T-helper 1 cell treated with Interleukin-12 subunit alpha and Interleukin-12 subunit beta and Interleukin-4 antibody, amounts not matched to agents 30 μg/mL and 1 μg/mL, for 36 hours (primary cell): ENCODE measurements around the gene AP1M2.

Experiments
- H3K27ac Mint-ChIP-seq: one replicate; pipeline ENCODE4 v1.8.0; 2021; ENCODE audit warnings: mild to moderate bottlenecking, mixed read lengths
- H3K27me3 Mint-ChIP-seq: one replicate; pipeline ENCODE4 v1.8.0; 2021; ENCODE audit warnings: low read depth, mixed read lengths
- H3K36me3 Mint-ChIP-seq: one replicate; pipeline ENCODE4 v1.8.0; 2021; ENCODE audit warnings: low read depth, mixed read lengths
- H3K4me1 Mint-ChIP-seq: one replicate; pipeline ENCODE4 v1.8.0; 2021; ENCODE audit warnings: low read depth, mixed read lengths
- H3K4me3 Mint-ChIP-seq: one replicate; pipeline ENCODE4 v1.8.0; 2021; ENCODE audit warnings: mild to moderate bottlenecking, moderate library complexity, mixed read lengths
- H3K9me3 Mint-ChIP-seq: one replicate; pipeline ENCODE4 v1.8.0; 2021; ENCODE audit warnings: mixed read lengths

The AP1M2 gene

DNA sequence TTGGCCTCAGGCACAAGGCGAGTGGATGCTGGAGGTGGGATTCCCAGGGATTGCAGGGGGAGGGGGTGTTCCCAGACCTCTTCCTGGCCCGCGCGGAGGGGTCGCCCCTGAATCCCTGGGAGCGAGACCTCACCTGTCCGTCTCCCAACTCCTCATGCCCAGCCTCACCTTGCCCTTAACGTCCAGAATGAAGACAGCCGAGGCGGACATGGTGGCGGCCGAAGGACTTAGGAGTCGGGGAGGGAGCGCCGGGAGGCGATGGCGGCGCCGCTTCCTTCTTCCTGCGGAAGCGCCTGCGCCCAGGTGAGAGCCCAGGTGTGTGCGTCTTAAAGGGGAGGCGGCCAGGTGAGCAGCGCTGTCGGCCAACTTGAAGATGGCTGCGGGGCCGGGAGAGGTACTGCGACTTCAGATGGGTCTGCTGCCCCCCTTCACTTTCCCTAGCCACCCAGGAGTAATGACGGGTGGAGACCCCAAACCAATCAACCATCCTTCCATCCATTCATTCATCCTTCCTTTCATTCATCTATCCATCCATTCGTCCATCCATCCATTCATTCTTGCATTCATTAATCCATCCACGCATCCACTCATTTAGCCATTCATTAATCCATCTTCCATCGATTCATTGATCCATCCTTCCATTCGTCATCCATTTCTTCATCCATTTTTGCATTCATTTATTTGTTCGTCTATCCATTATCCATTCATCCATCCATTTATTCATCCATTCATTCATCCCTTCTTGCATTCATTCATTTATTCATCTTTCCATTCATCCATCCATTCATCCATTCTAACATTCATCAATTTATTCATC is at the start of gene AP1M2:
Gene AP1M2, minus strand, starts transcription at position 291 of the 817 bp plus-strand sequence. Its CDS starts 81 bp downstream, at position 210.
- Mint-ChIP-seq H3K9me3 (no peaks in the 10 kb centered on the region), H3K4me3 (no peak within 1 kb of the TSS), H3K27ac (no peak within 1 kb of the TSS), H3K36me3 (peaks cover 4% of the 10 kb centered on the region), H3K27me3 (peaks cover 17% of the 10 kb centered on the region), H3K4me1 (peaks cover 10% of the 10 kb centered on the region)

GRCh38 chr19:10636304-10636972 is 49.3 kb upstream of the AP1M2 start:
- Mint-ChIP-seq H3K27ac (no peak overlapping the region), H3K27me3 (no peaks in the 10 kb centered on the region), H3K9me3 (no peaks in the 10 kb centered on the region), H3K4me1 (peaks cover 9% of the 10 kb centered on the region), H3K36me3 (peaks cover 43% of the 10 kb centered on the region), H3K4me3 (no peak overlapping the region)

GRCh38 chr19:10634963-10635362 is 47.9 kb upstream of the AP1M2 start:
- H3K36me3 Mint-ChIP-seq = peaks cover 45% of the 10 kb centered on the region
- peaks cover 9% of the 10 kb centered on the region for H3K4me1 Mint-ChIP-seq
- H3K9me3 Mint-ChIP-seq = no peaks in the 10 kb centered on the region
- H3K27ac Mint-ChIP-seq = no peak overlapping the region
- H3K4me3 Mint-ChIP-seq = no peak overlapping the region
- H3K27me3 Mint-ChIP-seq = no peaks in the 10 kb centered on the region

- Mint-ChIP-seq H3K36me3 (peaks cover 45% of the 10 kb centered on the region), H3K4me3 (no peak overlapping the region), H3K4me1 (peaks cover 9% of the 10 kb centered on the region), H3K9me3 (no peaks in the 10 kb centered on the region), H3K27me3 (no peaks in the 10 kb centered on the region), H3K27ac (no peak overlapping the region)
These were observed 47.3 kb upstream of the AP1M2 start for GRCh38 chr19:10634430-10634829.

GRCh38 chr19:10631874-10632273 is 44.8 kb upstream of the AP1M2 start:
- peaks cover 3% of the 10 kb centered on the region for H3K4me1 Mint-ChIP-seq

DNA sequence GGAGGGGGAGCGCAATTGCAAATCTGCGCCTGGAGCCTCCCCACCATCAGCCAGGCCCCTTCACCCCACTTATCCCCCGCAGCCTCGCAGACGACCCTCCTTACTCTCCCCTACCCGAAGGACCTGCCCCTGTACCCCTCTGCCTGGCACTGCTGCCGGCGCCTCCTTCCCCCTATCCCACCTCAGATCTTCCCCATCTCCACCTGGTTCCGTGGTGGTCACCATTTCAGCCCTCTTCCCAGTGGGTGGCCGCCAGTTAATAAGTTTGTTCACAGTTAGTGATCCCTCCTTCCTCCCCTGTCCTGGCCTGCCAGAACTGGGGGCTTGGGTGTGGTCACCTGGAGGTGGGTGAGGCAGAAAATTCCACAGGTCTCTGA is 38.6 kb upstream of the AP1M2 start:
- Mint-ChIP-seq H3K27me3 (no peaks in the 10 kb centered on the region), H3K4me1 (peaks cover 24% of the 10 kb centered on the region), H3K27ac (no peak overlapping the region)

More at GRCh38 chr19:10631874-10632273, 44.8 kb upstream of the AP1M2 start:
- no peak overlapping the region for H3K27ac Mint-ChIP-seq
- H3K36me3 Mint-ChIP-seq = peaks cover 41% of the 10 kb centered on the region
- H3K4me3 Mint-ChIP-seq = no peak overlapping the region
- H3K27me3 Mint-ChIP-seq = no peaks in the 10 kb centered on the region
- H3K9me3 Mint-ChIP-seq = no peaks in the 10 kb centered on the region

GRCh38 chr19:10625003-10625761 is 38.1 kb upstream of the AP1M2 start, which contains the start of gene SLC44A2:
Gene SLC44A2 (plus strand): TSS chr19:10625553. CDS start chr19:10625634, 81 bp downstream.
- H3K9me3 Mint-ChIP-seq = no peaks in the 10 kb centered on the region
- peak within 1 kb of the TSS; percentile 76 for H3K27ac Mint-ChIP-seq
- H3K27me3 Mint-ChIP-seq = no peaks in the 10 kb centered on the region
- H3K4me1 Mint-ChIP-seq = peaks cover 28% of the 10 kb centered on the region
- H3K36me3 Mint-ChIP-seq = peaks cover 20% of the 10 kb centered on the region
- peak within 1 kb of the TSS; percentile 28 for H3K4me3 Mint-ChIP-seq

More for the DNA sequence above, 38.6 kb upstream of the AP1M2 start:
- Mint-ChIP-seq H3K36me3 (peaks cover 20% of the 10 kb centered on the region), H3K4me3 (no peak overlapping the region), H3K9me3 (no peaks in the 10 kb centered on the region)

- H3K9me3 Mint-ChIP-seq = no peaks in the 10 kb centered on the region
- H3K27ac Mint-ChIP-seq = peak overlapping the region; percentile 76
- H3K36me3 Mint-ChIP-seq = peaks cover 20% of the 10 kb centered on the region
- peaks cover 28% of the 10 kb centered on the region for H3K4me1 Mint-ChIP-seq
- H3K27me3 Mint-ChIP-seq = no peaks in the 10 kb centered on the region
- peak overlapping the region; percentile 28 for H3K4me3 Mint-ChIP-seq
These were observed 37.5 kb upstream of the AP1M2 start for GRCh38 chr19:10624585-10624984.

- H3K27ac Mint-ChIP-seq = peak overlapping the region; percentile 82
- H3K9me3 Mint-ChIP-seq = no peaks in the 10 kb centered on the region
- H3K4me1 Mint-ChIP-seq = peaks cover 26% of the 10 kb centered on the region
- H3K36me3 Mint-ChIP-seq = peaks cover 12% of the 10 kb centered on the region
- no peaks in the 10 kb centered on the region for H3K27me3 Mint-ChIP-seq
- no peak overlapping the region for H3K4me3 Mint-ChIP-seq
These were observed 34.9 kb upstream of the AP1M2 start for GRCh38 chr19:10621966-10622365.

DNA sequence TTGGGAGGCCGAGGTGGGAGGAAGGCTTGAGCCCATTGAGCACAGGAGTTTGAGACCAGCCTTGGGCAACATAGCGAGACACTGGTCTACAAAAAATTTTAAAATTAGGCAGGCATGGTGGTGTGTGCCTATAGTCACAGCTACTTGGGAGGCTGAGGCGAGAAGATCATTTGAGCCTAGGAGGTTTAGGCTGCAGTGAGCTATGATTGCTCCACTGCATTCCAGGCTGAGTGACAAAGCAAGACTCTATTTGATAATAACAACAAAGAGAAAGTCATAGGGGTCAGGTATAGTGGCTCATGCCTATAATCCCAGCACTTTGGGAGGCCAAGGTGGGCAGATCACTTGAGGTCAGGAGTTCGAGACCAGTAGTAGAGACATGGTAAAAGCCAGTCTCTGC is 33.7 kb upstream of the AP1M2 start:
- Mint-ChIP-seq H3K27ac (peak overlapping the region; percentile 49), H3K4me1 (peaks cover 25% of the 10 kb centered on the region), H3K9me3 (no peaks in the 10 kb centered on the region), H3K4me3 (no peak overlapping the region), H3K27me3 (no peaks in the 10 kb centered on the region), H3K36me3 (peaks cover 12% of the 10 kb centered on the region)

DNA sequence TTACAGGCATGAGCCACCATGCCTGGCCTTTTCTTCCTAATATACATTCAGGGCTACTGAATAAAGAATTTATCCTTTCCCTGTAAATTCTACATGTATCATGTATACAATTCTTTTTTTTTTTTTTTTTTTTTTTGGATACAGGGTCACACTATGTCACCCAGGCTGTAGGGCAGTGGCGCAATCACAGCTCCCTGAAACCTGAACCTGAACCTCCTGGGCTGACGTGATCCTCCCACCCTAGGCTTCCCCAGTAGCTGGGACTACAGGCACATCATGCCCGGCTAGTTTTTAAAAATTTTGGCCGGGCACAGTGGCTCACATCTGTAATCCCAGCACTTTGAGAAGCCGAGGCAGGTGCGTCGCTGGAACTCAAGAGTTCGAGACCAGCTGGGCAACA is 31.7 kb upstream of the AP1M2 start:
- Mint-ChIP-seq H3K27me3 (no peaks in the 10 kb centered on the region), H3K4me1 (peaks cover 20% of the 10 kb centered on the region), H3K36me3 (peaks cover 12% of the 10 kb centered on the region), H3K9me3 (no peaks in the 10 kb centered on the region), H3K4me3 (no peak overlapping the region), H3K27ac (no peak overlapping the region)

DNA sequence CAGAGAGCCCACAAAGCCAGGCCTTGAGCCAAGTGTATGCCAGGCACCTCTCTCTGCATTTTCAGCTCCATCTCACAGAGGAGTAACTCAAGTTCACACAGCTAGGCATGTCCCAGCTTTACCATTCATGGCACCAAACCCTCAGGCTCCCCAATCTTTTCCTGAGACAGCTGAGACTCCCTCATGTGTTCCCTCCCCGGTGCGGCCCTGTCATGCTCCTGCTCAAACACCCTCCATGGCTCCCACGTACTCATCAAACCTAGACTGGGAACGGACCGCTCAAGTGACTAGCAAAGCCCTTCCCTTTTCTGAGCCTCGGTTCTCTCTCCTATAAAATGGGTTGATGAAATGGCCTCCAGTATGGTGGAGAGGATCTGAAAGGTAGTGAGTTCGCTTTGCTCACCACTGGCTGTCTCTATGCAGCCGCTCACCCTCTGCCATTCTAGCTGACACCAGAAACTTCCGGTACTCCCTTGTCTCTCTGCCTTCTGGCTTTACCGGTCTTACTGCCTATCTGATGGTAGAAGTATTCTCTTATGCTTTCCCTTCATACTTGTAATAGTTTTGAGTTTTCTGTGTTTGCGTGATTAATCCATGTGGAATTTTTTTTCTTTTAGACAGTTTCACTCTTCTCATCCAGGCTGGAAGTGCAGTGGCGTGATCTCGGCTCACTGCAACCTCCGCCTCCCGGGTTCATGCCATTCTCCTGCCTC is 30.5 kb upstream of the AP1M2 start:
- no peaks in the 10 kb centered on the region for H3K27me3 Mint-ChIP-seq
- H3K4me3 Mint-ChIP-seq = no peak overlapping the region
- no peaks in the 10 kb centered on the region for H3K9me3 Mint-ChIP-seq
- H3K4me1 Mint-ChIP-seq = peaks cover 19% of the 10 kb centered on the region
- peaks cover 21% of the 10 kb centered on the region for H3K36me3 Mint-ChIP-seq
- H3K27ac Mint-ChIP-seq = no peak overlapping the region

DNA sequence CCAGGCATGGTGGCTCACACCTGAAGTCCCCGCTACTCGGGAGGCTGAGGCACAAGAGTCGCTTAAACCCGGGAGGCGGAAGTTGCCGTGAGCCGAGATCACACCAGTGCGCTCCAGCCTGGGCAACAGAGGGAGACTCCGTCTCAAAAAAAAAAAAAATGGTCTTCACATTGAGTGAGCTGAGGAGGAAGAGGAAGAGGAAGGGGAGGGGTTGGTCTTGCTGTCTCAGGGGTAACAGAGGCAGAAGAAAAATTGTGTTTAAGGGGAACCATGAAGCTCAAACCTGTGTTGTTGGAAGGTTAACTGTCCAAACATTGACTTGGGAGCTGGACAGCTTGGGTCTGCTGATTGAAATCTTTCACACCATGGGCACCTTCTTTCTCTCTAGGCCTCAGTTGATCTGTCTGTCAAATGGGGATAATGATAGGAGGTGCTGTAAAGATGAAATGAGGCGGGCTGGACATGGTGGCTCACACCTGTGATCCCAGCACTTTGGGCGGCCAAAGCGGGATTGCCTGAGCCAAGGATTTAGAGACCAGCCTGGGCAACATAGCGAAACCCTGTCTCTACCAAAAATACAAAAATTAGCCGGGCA is 28.4 kb upstream of the AP1M2 start:
- H3K4me3 Mint-ChIP-seq = no peak overlapping the region
- H3K27ac Mint-ChIP-seq = no peak overlapping the region
- H3K9me3 Mint-ChIP-seq = no peaks in the 10 kb centered on the region
- H3K36me3 Mint-ChIP-seq = peaks cover 15% of the 10 kb centered on the region
- H3K4me1 Mint-ChIP-seq = peaks cover 7% of the 10 kb centered on the region
- H3K27me3 Mint-ChIP-seq = no peaks in the 10 kb centered on the region
